Activated naive CD8-positive, alpha-beta T cell treated with anti-CD3 and anti-CD28 coated beads for 36 hours (primary cell): ENCODE measurements around the gene TSPAN12. TPM values are rescaled to one million over a fixed set of nuclear protein-coding genes. Genes with fewer than 3 reads are reported as not detected.
"Not testable (repeated sequence)": the region's sequence is repeated elsewhere in the genome, so short reads cannot be mapped to it uniquely, and the experiment has no call there.

ENCODE experiments used
- DNase-seq: peaks from one replicate; pipeline ENCODE4 v3.0.0; 2021
- H3K27ac Mint-ChIP-seq: one replicate; pipeline ENCODE4 v1.8.0; 2022; ENCODE audit warnings: mild to moderate bottlenecking, moderate library complexity, mixed read lengths
- H3K27me3 Mint-ChIP-seq: one replicate; pipeline ENCODE4 v1.8.0; 2022; ENCODE audit warnings: mild to moderate bottlenecking, mixed read lengths
- H3K36me3 Mint-ChIP-seq: one replicate; pipeline ENCODE4 v1.8.0; 2021; ENCODE audit warnings: mild to moderate bottlenecking, mixed read lengths
- H3K4me1 Mint-ChIP-seq: one replicate; pipeline ENCODE4 v1.8.0; 2021; ENCODE audit warnings: mixed read lengths
- H3K4me3 Mint-ChIP-seq: one replicate; pipeline ENCODE4 v1.8.0; 2022; ENCODE audit warnings: mild to moderate bottlenecking, moderate library complexity, mixed read lengths
- H3K9me3 Mint-ChIP-seq: one replicate; pipeline ENCODE4 v1.8.0; 2022; ENCODE audit warnings: mixed read lengths
- total RNA-seq, 2 experiments: library from RNA; stranded (reverse); gene quantifications; one replicate each; pipeline ENCODE4 v1.2.3, GENCODE V29; 2021

TSPAN12 gene, protein sequence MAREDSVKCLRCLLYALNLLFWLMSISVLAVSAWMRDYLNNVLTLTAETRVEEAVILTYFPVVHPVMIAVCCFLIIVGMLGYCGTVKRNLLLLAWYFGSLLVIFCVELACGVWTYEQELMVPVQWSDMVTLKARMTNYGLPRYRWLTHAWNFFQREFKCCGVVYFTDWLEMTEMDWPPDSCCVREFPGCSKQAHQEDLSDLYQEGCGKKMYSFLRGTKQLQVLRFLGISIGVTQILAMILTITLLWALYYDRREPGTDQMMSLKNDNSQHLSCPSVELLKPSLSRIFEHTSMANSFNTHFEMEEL
- total RNA-seq = not detected

DNA sequence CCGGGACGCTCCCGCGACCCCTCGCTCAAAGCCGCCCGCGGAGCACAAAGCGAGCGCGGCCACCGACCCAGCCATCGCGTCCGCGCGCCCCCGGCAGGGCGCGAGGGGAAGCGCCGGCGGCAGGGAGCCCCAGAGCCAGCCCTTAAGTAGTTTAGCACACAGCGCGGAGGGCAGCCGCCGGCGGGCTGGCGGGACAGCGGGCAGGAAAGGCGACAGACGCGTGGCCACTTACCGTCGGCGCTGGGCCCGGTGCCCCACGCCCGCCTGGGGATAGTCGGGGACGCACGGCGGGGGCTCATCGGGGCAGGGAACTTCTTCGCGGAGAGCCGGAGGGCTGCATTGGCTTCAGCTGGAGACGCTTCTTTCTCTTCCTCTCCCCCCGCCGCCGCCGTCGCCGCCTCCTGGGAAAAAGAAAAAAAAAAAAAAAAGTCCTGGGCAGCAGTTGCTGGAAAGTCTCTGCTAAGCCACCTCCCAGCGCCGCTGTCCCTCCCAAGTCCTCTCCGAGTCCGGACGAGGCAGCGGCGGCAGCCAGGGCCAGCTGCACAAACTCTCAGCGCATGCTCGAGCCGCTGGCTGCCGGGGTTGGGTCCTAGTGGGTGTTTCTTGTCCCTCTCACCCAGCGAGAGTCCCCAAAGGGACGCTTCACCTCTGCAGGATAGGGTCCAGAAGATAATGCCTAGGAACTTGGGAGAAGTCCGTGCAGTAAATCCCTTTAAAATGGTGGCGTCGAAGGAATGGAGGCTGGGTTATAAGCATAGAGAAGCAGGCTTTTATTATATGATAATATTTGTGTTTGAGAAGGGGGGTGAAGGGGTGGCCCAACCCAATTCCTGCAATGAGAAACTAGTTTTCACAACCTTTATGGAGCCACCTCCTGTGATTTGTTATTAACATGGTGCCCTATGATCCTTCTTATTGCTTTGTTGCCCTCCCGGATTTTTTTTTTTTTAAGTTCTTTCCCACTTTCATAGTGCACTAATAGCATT is at the start of gene TSPAN12:
Gene TSPAN12, minus strand, starts transcription at position 557 of the 986 bp plus-strand sequence. CDS start 1,381 bp downstream, outside the sequence.
- H3K4me3 Mint-ChIP-seq = peak within 1 kb of the TSS; percentile 74
- H3K27ac Mint-ChIP-seq = no peak within 1 kb of the TSS
- H3K9me3 Mint-ChIP-seq = no peaks in the 10 kb centered on the region
- H3K36me3 Mint-ChIP-seq = no peaks in the 10 kb centered on the region
- peaks cover 9% of the 10 kb centered on the region for H3K4me1 Mint-ChIP-seq
- peaks cover 74% of the 10 kb centered on the region for H3K27me3 Mint-ChIP-seq
- peak; percentile 65 for DNase-seq

DNA sequence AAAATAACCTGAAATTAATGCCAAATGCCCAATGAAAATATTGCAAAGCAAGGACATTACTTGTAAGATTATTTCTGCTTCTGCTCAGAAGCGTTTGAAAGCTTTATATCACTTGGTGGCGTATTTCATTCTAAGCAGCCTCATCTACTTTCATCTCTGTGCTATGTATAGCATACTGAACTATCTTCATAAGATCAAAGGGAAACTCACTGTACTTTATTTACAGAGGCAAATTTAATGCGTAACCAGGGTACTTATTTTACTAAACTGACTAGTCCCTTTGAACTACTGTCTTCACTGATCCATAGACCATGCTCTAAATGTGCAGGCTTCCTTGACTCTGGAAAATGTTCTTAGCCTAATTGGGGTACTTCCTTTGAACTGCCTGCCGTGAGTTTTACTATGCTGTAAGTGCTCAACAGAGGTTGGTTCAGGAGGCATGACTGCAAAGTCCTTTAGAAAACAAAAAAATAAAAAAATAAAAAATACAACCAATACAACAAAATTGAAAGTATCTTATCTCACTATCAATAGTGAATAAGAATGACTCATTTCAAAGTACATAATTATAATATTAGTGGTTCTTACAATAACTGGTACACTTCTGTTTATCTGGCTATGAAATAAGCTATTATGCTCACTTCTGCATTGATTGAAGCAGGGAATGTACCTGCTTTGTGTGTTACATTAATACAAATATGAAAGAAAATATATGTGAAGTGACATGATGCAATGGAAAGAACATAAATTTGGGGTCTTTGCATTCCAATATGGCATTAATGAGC is 41.0 kb upstream of the TSPAN12 start:
- Mint-ChIP-seq H3K27me3 (peaks cover 39% of the 10 kb centered on the region), H3K27ac (no peak overlapping the region), H3K9me3 (peaks cover 9% of the 10 kb centered on the region), H3K4me1 (no peaks in the 10 kb centered on the region), H3K36me3 (no peaks in the 10 kb centered on the region), H3K4me3 (no peak overlapping the region)
- DNase-seq = no peak

DNA sequence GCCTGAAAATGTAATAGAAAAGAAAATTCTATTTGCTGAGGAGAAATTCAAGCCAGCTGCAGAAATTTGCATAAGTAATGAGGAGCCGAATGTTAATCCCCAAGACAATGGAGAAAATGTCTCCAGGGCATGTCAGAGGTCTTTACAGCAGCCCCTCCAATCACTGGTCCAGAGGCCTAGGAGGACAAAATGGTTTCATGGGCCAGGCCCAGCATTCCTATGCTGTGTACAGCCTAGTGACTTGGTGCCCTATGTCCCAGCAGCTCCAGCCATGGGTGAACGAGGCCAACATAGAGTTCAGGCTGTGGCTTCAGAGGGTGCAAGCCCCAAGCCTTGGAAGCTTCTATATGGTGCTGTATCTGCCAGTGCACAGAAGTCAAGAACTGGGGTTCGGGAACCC is 37.3 kb upstream of the TSPAN12 start:
- not testable (repeated sequence) for H3K4me1 Mint-ChIP-seq, H3K4me3 Mint-ChIP-seq, DNase-seq, H3K27ac Mint-ChIP-seq, H3K36me3 Mint-ChIP-seq
- Mint-ChIP-seq H3K9me3 (peaks cover 15% of the 10 kb centered on the region), H3K27me3 (peaks cover 16% of the 10 kb centered on the region)

DNA sequence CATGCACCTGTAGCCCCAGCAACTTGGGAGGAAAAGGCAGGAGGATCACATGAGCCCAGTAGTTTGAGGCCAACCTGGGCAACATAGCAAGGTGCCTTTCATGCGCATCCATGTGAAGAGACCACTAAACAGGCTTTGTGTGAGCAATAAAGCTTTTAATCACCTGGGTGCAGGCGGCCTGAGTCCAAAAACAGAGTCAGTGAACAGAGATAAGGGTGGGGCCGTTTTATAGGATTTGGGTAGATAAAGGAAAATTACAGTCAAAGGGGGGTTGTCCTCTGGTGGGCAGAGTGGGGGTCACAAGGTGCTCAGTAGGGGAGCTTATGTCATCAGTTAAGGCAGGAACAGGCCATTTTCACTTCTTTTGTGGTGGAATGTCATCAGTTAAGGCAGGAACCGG is 27.7 kb upstream of the TSPAN12 start:
- H3K27me3 Mint-ChIP-seq, DNase-seq, H3K9me3 Mint-ChIP-seq, H3K27ac Mint-ChIP-seq, H3K4me1 Mint-ChIP-seq, H3K36me3 Mint-ChIP-seq, H3K4me3 Mint-ChIP-seq: not testable (repeated sequence)

DNA sequence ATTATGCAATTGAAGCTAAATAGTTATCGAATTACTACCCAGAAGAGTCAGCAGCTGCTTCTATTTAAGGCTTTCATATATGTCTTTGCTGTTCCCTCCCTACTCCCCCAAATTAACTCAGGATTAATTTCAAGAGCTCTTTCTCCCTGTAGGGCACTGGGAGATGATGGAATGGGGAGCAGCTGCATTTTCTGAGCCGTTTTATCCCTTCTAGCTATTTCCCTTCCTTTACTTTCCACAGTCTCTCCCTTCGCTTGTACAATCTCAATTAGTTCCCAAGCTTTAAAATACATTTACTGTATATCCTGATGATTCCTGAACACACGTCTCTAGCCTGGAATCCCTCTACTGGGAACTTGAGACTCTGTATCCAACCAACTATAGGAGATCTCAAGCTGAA is 19.8 kb upstream of the TSPAN12 start:
- Mint-ChIP-seq H3K9me3 (no peaks in the 10 kb centered on the region), H3K4me3 (no peak overlapping the region), H3K27me3 (peaks cover 25% of the 10 kb centered on the region), H3K4me1 (peaks cover 2% of the 10 kb centered on the region), H3K27ac (no peak overlapping the region), H3K36me3 (no peaks in the 10 kb centered on the region)
- DNase-seq = no peak

DNA sequence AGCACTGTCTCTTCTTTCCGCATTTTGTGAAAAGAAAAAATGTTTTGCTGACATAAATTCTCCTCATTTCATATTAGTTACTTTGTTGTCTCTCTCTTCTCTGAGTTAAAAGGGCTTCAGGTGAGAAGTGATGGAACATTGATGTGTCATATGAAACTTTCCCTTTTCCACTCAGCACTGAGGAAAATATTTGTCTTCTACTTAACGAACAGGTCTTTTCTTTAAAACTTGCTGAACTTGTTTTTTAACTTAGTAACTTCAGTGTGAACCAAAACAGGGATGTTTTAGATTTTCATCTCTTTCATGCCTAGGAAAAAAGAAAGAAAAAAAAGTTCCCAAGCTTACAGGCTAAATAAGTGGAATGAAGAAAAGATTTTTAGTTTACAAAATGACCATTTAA is 19.0 kb upstream of the TSPAN12 start:
- H3K36me3 Mint-ChIP-seq = no peaks in the 10 kb centered on the region
- DNase-seq = no peak
- H3K9me3 Mint-ChIP-seq = no peaks in the 10 kb centered on the region
- H3K27me3 Mint-ChIP-seq = peaks cover 29% of the 10 kb centered on the region
- no peak overlapping the region for H3K27ac Mint-ChIP-seq
- no peak overlapping the region for H3K4me3 Mint-ChIP-seq
- peaks cover 2% of the 10 kb centered on the region for H3K4me1 Mint-ChIP-seq

DNA sequence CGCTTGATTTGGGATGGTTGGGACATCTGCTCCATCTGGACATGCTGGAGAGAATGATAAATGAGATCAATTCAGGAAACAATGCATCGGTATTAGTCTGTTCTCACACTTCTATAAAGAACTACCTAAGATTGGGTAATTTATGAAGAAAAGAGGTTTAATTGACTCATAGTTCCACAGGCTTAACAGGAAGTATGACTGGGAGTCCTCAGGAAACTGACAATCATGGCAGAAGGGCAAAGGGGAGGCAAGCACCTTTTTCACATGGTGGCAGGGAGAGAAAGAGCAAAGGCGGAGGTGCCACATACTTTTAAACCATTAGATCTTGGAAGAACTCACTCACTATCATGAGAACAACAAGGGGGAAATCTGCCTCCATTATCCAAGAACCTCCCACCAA is 16.8 kb upstream of the TSPAN12 start:
- no peaks in the 10 kb centered on the region for H3K9me3 Mint-ChIP-seq
- peaks cover 2% of the 10 kb centered on the region for H3K4me1 Mint-ChIP-seq
- no peak for DNase-seq
- no peak overlapping the region for H3K27ac Mint-ChIP-seq
- H3K36me3 Mint-ChIP-seq = no peaks in the 10 kb centered on the region
- peaks cover 38% of the 10 kb centered on the region for H3K27me3 Mint-ChIP-seq
- H3K4me3 Mint-ChIP-seq = no peak overlapping the region

DNA sequence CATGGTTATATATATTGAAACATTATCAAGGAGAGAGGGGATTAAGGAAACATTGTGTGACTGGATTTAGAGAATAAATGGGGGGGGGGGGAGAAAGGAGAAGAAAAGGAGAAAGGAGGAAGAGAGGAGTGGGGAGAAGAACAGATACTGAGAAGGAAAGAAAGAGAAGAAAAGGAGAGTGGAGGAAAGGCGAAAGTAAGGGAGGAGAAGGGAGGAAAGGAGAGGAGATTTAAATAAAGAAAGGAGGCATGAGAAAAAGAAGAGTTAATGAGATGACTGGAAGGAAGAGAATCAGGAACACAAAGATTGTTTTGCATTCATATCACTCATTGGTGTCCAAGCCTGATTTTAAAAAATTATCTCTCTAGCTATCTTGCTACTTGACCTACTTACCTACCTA is 16.1 kb upstream of the TSPAN12 start:
- H3K27ac Mint-ChIP-seq = no peak overlapping the region

DNA sequence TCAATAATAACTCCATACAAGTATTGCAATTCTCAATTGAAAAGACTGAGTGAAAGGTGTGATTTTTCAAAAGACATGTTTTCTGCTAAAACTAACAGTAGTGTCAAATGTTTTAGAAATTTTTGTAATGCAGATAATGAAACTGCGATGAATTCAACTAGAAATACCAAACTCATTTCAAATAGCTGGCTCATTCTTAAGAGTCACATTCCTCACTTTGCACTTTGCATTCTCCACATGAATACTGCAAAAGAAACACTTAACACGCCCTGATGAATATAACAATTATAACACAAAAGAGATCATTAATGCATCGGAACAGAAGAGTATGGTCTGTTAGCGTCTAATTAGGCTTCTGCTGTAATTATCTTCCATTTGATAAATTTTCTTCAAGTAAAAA is 15.5 kb upstream of the TSPAN12 start:
- Mint-ChIP-seq H3K36me3 (no peaks in the 10 kb centered on the region), H3K27me3 (peaks cover 38% of the 10 kb centered on the region), H3K4me3 (no peak overlapping the region), H3K27ac (no peak overlapping the region), H3K9me3 (no peaks in the 10 kb centered on the region), H3K4me1 (peaks cover 2% of the 10 kb centered on the region)
- DNase-seq = no peak

More for the DNA sequence above, 16.1 kb upstream of the TSPAN12 start:
- no peak for DNase-seq
- H3K36me3 Mint-ChIP-seq = no peaks in the 10 kb centered on the region
- H3K27me3 Mint-ChIP-seq = peaks cover 38% of the 10 kb centered on the region
- no peak overlapping the region for H3K4me3 Mint-ChIP-seq
- no peaks in the 10 kb centered on the region for H3K9me3 Mint-ChIP-seq
- H3K4me1 Mint-ChIP-seq = peaks cover 2% of the 10 kb centered on the region

DNA sequence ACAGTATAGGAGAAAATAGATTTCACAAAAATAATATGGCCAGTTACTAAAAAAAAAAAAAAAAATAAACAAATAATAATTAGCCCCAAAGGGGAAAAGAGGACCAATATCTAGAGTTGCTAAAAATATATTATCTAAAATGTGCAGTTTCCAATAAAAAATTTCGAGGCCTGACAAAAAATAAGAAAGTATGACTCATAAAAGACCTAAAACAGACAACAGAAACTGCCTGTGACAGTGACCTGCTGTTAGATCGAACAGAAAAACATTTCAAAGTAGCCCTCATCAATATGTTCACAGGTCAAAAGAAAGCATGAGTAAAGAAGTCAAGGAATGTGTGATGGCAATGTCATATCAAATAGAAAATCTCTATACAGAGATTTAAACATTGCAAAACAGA is 11.8 kb upstream of the TSPAN12 start:
- DNase-seq = no peak
- H3K27ac Mint-ChIP-seq = no peak overlapping the region
- H3K4me3 Mint-ChIP-seq = no peak overlapping the region
- peaks cover 38% of the 10 kb centered on the region for H3K27me3 Mint-ChIP-seq
- no peaks in the 10 kb centered on the region for H3K4me1 Mint-ChIP-seq
- H3K9me3 Mint-ChIP-seq = no peaks in the 10 kb centered on the region
- no peaks in the 10 kb centered on the region for H3K36me3 Mint-ChIP-seq

DNA sequence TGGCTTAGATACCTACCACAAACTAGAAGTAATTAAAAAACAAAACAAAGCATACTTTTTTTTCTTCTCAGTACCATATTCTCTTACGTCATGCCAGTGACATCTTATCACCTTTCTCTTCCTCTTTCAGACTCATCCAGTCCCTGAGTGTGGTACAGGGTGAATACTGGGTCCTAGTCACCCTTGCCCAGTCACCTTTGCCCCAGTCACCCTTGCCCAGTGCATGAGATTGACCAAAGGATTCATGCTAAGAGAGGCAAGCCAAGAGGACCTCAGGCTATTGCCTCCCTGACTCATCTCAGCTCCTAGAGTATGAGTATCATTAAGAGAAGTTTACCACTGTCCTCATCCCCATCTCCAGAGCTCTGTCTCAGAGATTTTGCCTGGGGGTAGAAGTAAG is 10.0 kb upstream of the TSPAN12 start:
- H3K36me3 Mint-ChIP-seq = no peaks in the 10 kb centered on the region
- no peak for DNase-seq
- peaks cover 37% of the 10 kb centered on the region for H3K27me3 Mint-ChIP-seq
- no peaks in the 10 kb centered on the region for H3K9me3 Mint-ChIP-seq
- no peak overlapping the region for H3K27ac Mint-ChIP-seq
- H3K4me3 Mint-ChIP-seq = no peak overlapping the region
- no peaks in the 10 kb centered on the region for H3K4me1 Mint-ChIP-seq

DNA sequence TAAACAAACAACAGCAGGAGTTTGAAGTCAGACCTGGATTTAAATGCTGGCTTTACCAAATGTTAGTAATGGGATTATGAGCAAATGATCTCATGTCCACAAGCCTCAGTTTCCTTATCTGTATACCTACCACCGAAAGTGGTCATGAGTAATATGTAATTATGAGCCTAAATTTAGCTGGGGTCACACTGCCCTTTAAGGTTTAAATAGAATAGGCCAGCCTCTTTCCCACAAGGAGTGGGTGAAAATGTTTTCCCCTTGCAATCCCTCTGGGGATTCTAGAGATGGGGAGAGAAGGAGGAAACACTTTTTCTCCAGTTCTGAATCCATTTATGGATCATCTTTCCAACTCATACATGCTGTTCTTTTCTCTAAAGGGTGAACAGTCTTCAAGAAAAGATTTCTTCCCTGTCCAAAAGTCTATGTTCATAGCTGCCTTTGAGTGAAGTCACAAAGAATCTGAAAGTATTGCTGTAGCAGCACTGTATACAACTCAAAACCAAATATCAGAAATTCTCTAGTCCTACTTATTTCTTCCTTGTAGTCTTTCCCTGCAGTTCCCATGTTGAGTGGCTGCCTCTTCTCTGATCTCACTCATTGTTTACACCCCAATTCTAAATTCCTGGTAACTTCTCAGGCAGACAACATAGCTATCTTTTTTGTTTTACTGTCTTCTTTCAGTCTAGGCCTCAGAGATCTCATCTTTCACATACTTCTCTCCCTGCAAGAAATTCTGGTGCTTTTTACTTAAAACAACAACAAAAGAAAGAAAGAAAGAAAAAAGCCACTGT is 7.4 kb upstream of the TSPAN12 start:
- Mint-ChIP-seq H3K9me3 (no peaks in the 10 kb centered on the region), H3K4me1 (no peaks in the 10 kb centered on the region), H3K27me3 (peaks cover 41% of the 10 kb centered on the region), H3K27ac (no peak overlapping the region), H3K4me3 (no peak overlapping the region), H3K36me3 (no peaks in the 10 kb centered on the region)
- DNase-seq = no peak

DNA sequence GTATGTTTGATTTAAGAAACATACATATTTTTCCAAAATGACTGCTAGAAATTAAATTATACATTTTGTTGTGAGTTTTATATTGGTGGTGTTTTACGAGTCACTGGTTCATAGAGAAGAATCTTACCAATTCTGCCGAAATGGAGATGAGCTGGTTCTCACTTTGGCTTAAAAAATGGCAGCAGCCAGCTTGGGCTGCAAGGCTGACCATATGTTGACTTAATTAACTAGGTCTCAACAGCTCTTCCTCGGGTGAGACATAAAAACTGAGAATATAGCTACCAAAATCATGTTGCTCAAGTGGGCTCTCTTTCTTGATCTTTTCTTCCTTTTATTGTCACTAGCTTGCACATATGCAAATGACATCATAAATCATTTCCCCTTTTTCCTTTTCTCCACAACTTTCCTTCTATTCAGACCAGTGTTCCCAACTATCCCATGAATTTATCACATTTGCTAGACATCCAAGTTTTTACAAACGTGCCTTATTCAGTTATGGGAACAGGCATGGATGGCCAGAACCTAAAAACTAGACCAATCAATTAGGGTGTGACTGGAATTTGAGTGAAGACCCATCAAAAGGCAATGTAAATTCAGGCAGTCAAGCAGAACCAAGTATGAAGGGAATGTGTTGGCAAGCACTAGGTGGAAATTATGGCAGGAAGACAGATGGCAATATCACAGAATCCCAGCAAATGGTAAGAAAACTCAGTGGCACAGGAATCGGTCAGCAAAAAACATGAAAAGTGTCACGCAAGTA is 6.4 kb upstream of the TSPAN12 start:
- H3K9me3 Mint-ChIP-seq = no peaks in the 10 kb centered on the region

More for the DNA sequence above, 6.4 kb upstream of the TSPAN12 start:
- Mint-ChIP-seq H3K4me3 (no peak overlapping the region), H3K36me3 (no peaks in the 10 kb centered on the region), H3K27me3 (peaks cover 45% of the 10 kb centered on the region), H3K4me1 (no peaks in the 10 kb centered on the region), H3K27ac (no peak overlapping the region)
- DNase-seq = no peak
